ENCODE results near the gene PRSS36.
A peak's percentile ranks its signal among the peaks of the same experiment; 100 is the strongest.

PRSS36 gene

GRCh38 chr16:31127182-31127581, 22.7 kb downstream of the PRSS36 start:
- TF ChIP-seq CTCF (conservative IDR thresholded peaks at IDR 0.05), result no peak
- no peak for TF ChIP-seq ZFX (IDR thresholded peaks at IDR 0.05)
- H3K27ac ChIP-seq, result no peak overlapping the region

- no peak for TF ChIP-seq ZFX (IDR thresholded peaks at IDR 0.05)
- TF ChIP-seq CTCF (conservative IDR thresholded peaks at IDR 0.05), result no peak
- no peak overlapping the region for H3K27ac ChIP-seq
These were observed 24.0 kb downstream of the PRSS36 start for GRCh38 chr16:31125844-31126243.

- no peak for TF ChIP-seq CTCF (conservative IDR thresholded peaks at IDR 0.05)
- TF ChIP-seq ZFX (IDR thresholded peaks at IDR 0.05), result no peak
- no peak overlapping the region for H3K27ac ChIP-seq
These were observed 29.7 kb downstream of the PRSS36 start for GRCh38 chr16:31120129-31120528.

GRCh38 chr16:31118223-31119155, 31.4 kb downstream of the PRSS36 start:
- H3K27ac ChIP-seq, result peak overlapping the region; percentile 89

GRCh38 chr16:31117384-31118222, 32.3 kb downstream of the PRSS36 start, which contains the start of gene KAT8:
TSS of gene KAT8 (plus strand) at chr16:31117664. CDS start at chr16:31117682, 18 bp downstream.
- peak within 1 kb of the TSS; percentile 89 for H3K27ac ChIP-seq
- no peak for TF ChIP-seq ZFX (IDR thresholded peaks at IDR 0.05)
- no peak for TF ChIP-seq CTCF (conservative IDR thresholded peaks at IDR 0.05)

More at GRCh38 chr16:31118223-31119155, 31.4 kb downstream of the PRSS36 start:
- TF ChIP-seq CTCF (conservative IDR thresholded peaks at IDR 0.05) (no peak), ZFX (IDR thresholded peaks at IDR 0.05) (no peak)

GRCh38 chr16:31114468-31114867, 35.4 kb downstream of the PRSS36 start:
- no peak for TF ChIP-seq ZFX (IDR thresholded peaks at IDR 0.05)
- no peak for TF ChIP-seq CTCF (conservative IDR thresholded peaks at IDR 0.05)
- no peak overlapping the region for H3K27ac ChIP-seq
